Keratinocyte (primary cell): ENCODE data around the gene THBD.

ENCODE experiments used
- CTCF ChIP-seq, 3 experiments: IDR thresholded peaks in 1 of 3; conservative IDR thresholded peaks in 1 of 3; optimal IDR thresholded peaks in 1 of 3; 2 replicates in 2 of 3; 3 replicates in 1 of 3; pipeline versions ENCODE3 to v1.5.1; 2011; ENCODE audit warnings: low read length in 3 of 3, mild to moderate bottlenecking in 3 of 3, moderate library complexity in 2 of 3, control low read depth in 1 of 3, inconsistent platforms in 1 of 3; ENCODE audit not compliant: insufficient read depth in 2 of 3; ENCODE audit errors: extremely low read depth in 1 of 3
- EZH2 ChIP-seq: IDR thresholded peaks from one replicate; pipeline ENCODE4 v1.6.1; 2012; ENCODE audit warnings: inconsistent platforms, mild to moderate bottlenecking, low read length, moderate library complexity

GRCh38 chr20:23091721-23092383 lies 42.4 kb upstream of the THBD start:
- TF ChIP-seq CTCF (optimal IDR thresholded peaks at IDR 0.05 in 1 of 3, IDR thresholded peaks at IDR 0.05 in 1 of 3, conservative IDR thresholded peaks at IDR 0.05 in 1 of 3; ENCODE audit: extremely low read depth in 1 of 3, insufficient read depth in 2 of 3, low read length in 3 of 3) (no peak), EZH2 (no peak)
